ENCODE measurements around the gene PHLPP2.
A peak's percentile ranks its signal among the peaks of the same experiment; 100 is the strongest.

PHLPP2 gene

GRCh38 chr16:71746442-71747046 lies 22.0 kb upstream of the PHLPP2 start:
- no peak for TF ChIP-seq FOXA1 (IDR thresholded peaks at IDR 0.05)
- no peak for TF ChIP-seq BHLHE40 (IDR thresholded peaks at IDR 0.05; ENCODE audit: borderline replicate concordance)
- TF ChIP-seq SP1 (IDR thresholded peaks at IDR 0.05): no peak
- TF ChIP-seq ARNT (IDR thresholded peaks at IDR 0.05): no peak
- TF ChIP-seq ZNF384 (IDR thresholded peaks at IDR 0.05): no peak
- no peak for TF ChIP-seq FOXK2 (IDR thresholded peaks at IDR 0.05)
- no peak for TF ChIP-seq ELF4 (IDR thresholded peaks at IDR 0.05)
- TF ChIP-seq L3MBTL2 (conservative IDR thresholded peaks at IDR 0.05): no peak
- CTCF ChIA-PET: interaction anchor here (0.7 kb wide), 1 partner anchor 138 kb away, joined by 3 read pairs; no protein-coding TSS in a partner anchor
- DNase-seq (ENCODE audit: extremely low spot score): peak; percentile 59
- POLR2A ChIA-PET: no interaction called here

GRCh38 chr16:71738855-71739254 lies 14.4 kb upstream of the PHLPP2 start:
- ChIA-PET CTCF (no interaction called here), POLR2A (no interaction called here)
- no peak for DNase-seq (ENCODE audit: extremely low spot score)
- TF ChIP-seq FOXM1 (IDR thresholded peaks at IDR 0.05; ENCODE audit: borderline replicate concordance): no peak
- TF ChIP-seq L3MBTL2 (conservative IDR thresholded peaks at IDR 0.05): no peak
- no peak for TF ChIP-seq CTBP1 (IDR thresholded peaks at IDR 0.05; ENCODE audit: borderline replicate concordance)
- TF ChIP-seq SP1 (IDR thresholded peaks at IDR 0.05): no peak
- TF ChIP-seq TARDBP (IDR thresholded peaks at IDR 0.05): no peak
- TF ChIP-seq ARNT (IDR thresholded peaks at IDR 0.05): no peak
- TF ChIP-seq ZNF384 (IDR thresholded peaks at IDR 0.05): no peak
- TF ChIP-seq BHLHE40 (IDR thresholded peaks at IDR 0.05; ENCODE audit: borderline replicate concordance): no peak
- no peak for TF ChIP-seq FOXK2 (IDR thresholded peaks at IDR 0.05)
- no peak for TF ChIP-seq ELF4 (IDR thresholded peaks at IDR 0.05)
- no peak for TF ChIP-seq HDGF (IDR thresholded peaks at IDR 0.05; ENCODE audit: borderline replicate concordance)

- POLR2A ChIA-PET: no interaction called here
- TF ChIP-seq ZNF384 (IDR thresholded peaks at IDR 0.05): no peak
These were observed 13.0 kb upstream of the PHLPP2 start for GRCh38 chr16:71737501-71737900.

GRCh38 chr16:71734511-71734910 lies 10.0 kb upstream of the PHLPP2 start:
- no peak for DNase-seq (ENCODE audit: extremely low spot score)
- TF ChIP-seq SP1 (IDR thresholded peaks at IDR 0.05) (no peak), TARDBP (IDR thresholded peaks at IDR 0.05) (no peak), ZNF384 (IDR thresholded peaks at IDR 0.05) (no peak), LEF1 (IDR thresholded peaks at IDR 0.05; ENCODE audit: borderline replicate concordance) (no peak), PKNOX1 (IDR thresholded peaks at IDR 0.05) (no peak), FOXA1 (IDR thresholded peaks at IDR 0.05) (no peak), ARNT (IDR thresholded peaks at IDR 0.05) (no peak), HDGF (IDR thresholded peaks at IDR 0.05; ENCODE audit: borderline replicate concordance) (no peak), FOXM1 (IDR thresholded peaks at IDR 0.05; ENCODE audit: borderline replicate concordance) (no peak), ELF4 (IDR thresholded peaks at IDR 0.05) (no peak), NFRKB (IDR thresholded peaks at IDR 0.05) (no peak), SUZ12 (IDR thresholded peaks at IDR 0.05) (no peak), FOXK2 (IDR thresholded peaks at IDR 0.05) (no peak), BHLHE40 (IDR thresholded peaks at IDR 0.05; ENCODE audit: borderline replicate concordance) (no peak)
- CTCF ChIA-PET: interaction anchor here (0.5 to 0.8 kb wide), 2 partner anchors 11 to 227 kb away, joined by 3 to 5 read pairs; no protein-coding TSS in a partner anchor
- POLR2A ChIA-PET: no interaction called here

More at GRCh38 chr16:71737501-71737900, 13.0 kb upstream of the PHLPP2 start:
- no peak for DNase-seq (ENCODE audit: extremely low spot score)
- CTCF ChIA-PET: no interaction called here

- ChIA-PET CTCF (interaction anchor here (0.6 to 0.9 kb wide), 2 partner anchors 229 to 274 kb away, joined by 3 to 4 read pairs; no protein-coding TSS in a partner anchor), POLR2A (no interaction called here)
- DNase-seq (ENCODE audit: extremely low spot score): no peak
- TF ChIP-seq CTBP1 (IDR thresholded peaks at IDR 0.05; ENCODE audit: borderline replicate concordance) (no peak), PKNOX1 (IDR thresholded peaks at IDR 0.05) (no peak), NFRKB (IDR thresholded peaks at IDR 0.05) (no peak), HDGF (IDR thresholded peaks at IDR 0.05; ENCODE audit: borderline replicate concordance) (no peak), BHLHE40 (IDR thresholded peaks at IDR 0.05; ENCODE audit: borderline replicate concordance) (no peak), FOXM1 (IDR thresholded peaks at IDR 0.05; ENCODE audit: borderline replicate concordance) (no peak), TARDBP (IDR thresholded peaks at IDR 0.05) (no peak), FOXK2 (IDR thresholded peaks at IDR 0.05) (no peak), ELF4 (IDR thresholded peaks at IDR 0.05) (no peak), FOXA1 (IDR thresholded peaks at IDR 0.05) (no peak), ARNT (IDR thresholded peaks at IDR 0.05) (no peak), L3MBTL2 (conservative IDR thresholded peaks at IDR 0.05) (no peak), LEF1 (IDR thresholded peaks at IDR 0.05; ENCODE audit: borderline replicate concordance) (no peak)
These were observed 8.1 kb upstream of the PHLPP2 start for GRCh38 chr16:71732587-71732986.

- no peak for TF ChIP-seq FOXA1 (IDR thresholded peaks at IDR 0.05)
- TF ChIP-seq SP1 (IDR thresholded peaks at IDR 0.05): no peak
- no peak for TF ChIP-seq NFRKB (IDR thresholded peaks at IDR 0.05)
- TF ChIP-seq BHLHE40 (IDR thresholded peaks at IDR 0.05; ENCODE audit: borderline replicate concordance): no peak
- TF ChIP-seq ZNF384 (IDR thresholded peaks at IDR 0.05): no peak
- TF ChIP-seq TARDBP (IDR thresholded peaks at IDR 0.05): no peak
- no peak for TF ChIP-seq FOXM1 (IDR thresholded peaks at IDR 0.05; ENCODE audit: borderline replicate concordance)
- TF ChIP-seq LEF1 (IDR thresholded peaks at IDR 0.05; ENCODE audit: borderline replicate concordance): no peak
- TF ChIP-seq FOXK2 (IDR thresholded peaks at IDR 0.05): no peak
- TF ChIP-seq L3MBTL2 (conservative IDR thresholded peaks at IDR 0.05): no peak
- no peak for TF ChIP-seq PKNOX1 (IDR thresholded peaks at IDR 0.05)
- no peak for TF ChIP-seq CTBP1 (IDR thresholded peaks at IDR 0.05; ENCODE audit: borderline replicate concordance)
- ChIA-PET CTCF (interaction anchor here (0.6 to 0.9 kb wide), 2 partner anchors 15 to 23 kb away, joined by 3 read pairs; no protein-coding TSS in a partner anchor), POLR2A (no interaction called here)
- no peak for DNase-seq (ENCODE audit: extremely low spot score)
These were observed 3.2 kb upstream of the PHLPP2 start for GRCh38 chr16:71727551-71728324.
